Activated CD4-positive, CD25-positive, alpha-beta regulatory T cell treated with anti-CD3 and anti-CD28 coated beads, Interleukin-2, amount 50 U/mL, for 24 hours (primary cell): Measurements from ENCODE around the gene SFSWAP.
"Not testable (repeated sequence)": the region's sequence is repeated elsewhere in the genome, so short reads cannot be mapped to it uniquely, and the experiment has no call there.

Experiments
- ATAC-seq, 2 donors: fragments of 150-1000 bp; cut with Tn5 transposase; one replicate each; pipeline ENCODE4 v1.10.0; 2021; ENCODE audit warnings: mild to moderate bottlenecking in 1 of 2, moderate library complexity in 1 of 2

SFSWAP gene

GRCh38 chr12:131736446-131737149, 25.7 kb downstream of the SFSWAP start:
- ATAC-seq, result no peak

- no peak for ATAC-seq
Measured at GRCh38 chr12:131737150-131737827, 26.4 kb downstream of the SFSWAP start.

- ATAC-seq, result no peak
Measured at GRCh38 chr12:131738196-131738595, 27.3 kb downstream of the SFSWAP start.

- no peak for ATAC-seq
Measured at GRCh38 chr12:131740626-131741025, 29.7 kb downstream of the SFSWAP start.

- not testable (repeated sequence) for ATAC-seq
Measured at GRCh38 chr12:131742761-131743160, 31.9 kb downstream of the SFSWAP start.

- not testable (repeated sequence) for ATAC-seq
Measured at GRCh38 chr12:131743410-131743809, 32.5 kb downstream of the SFSWAP start.

DNA sequence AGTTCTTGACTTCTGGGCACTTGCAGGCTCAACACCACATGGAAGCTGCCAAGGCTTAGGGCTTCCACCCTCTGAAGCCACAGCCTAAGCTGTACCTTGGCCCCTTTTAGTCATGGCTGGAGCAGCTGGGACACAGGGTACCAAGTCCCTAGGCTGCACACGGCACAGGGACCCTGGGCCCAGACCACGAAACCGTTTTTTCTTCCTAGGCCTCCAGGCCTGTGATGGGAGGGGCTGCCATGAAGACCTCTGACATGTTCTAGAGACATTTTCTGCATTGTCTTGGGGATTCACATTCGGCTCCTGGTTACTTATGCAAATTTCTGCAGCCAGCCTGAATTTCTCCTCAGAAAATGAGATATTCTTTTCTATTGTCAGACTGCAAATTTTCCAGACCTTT, 33.0 kb downstream of the SFSWAP start:
- ATAC-seq, result not testable (repeated sequence)

DNA sequence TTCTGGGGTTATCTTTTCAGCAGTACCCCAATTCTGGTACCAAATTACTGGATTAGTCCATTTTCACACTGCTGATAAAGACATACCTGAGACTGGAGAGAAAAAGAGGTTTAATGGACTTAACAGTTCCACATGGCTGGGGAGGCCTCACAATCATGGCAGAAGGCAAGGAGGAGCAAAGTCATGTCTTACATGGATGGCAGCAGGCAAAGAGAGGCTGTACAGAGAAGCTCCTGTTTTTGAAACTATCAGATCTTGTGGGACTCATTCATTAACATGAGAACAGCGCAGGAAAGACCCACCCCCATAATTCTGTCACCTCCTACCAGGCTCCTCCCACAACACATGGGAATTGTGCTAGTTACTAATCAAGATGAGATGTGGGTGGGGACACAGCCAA, 33.8 kb downstream of the SFSWAP start:
- not testable (repeated sequence) for ATAC-seq

DNA sequence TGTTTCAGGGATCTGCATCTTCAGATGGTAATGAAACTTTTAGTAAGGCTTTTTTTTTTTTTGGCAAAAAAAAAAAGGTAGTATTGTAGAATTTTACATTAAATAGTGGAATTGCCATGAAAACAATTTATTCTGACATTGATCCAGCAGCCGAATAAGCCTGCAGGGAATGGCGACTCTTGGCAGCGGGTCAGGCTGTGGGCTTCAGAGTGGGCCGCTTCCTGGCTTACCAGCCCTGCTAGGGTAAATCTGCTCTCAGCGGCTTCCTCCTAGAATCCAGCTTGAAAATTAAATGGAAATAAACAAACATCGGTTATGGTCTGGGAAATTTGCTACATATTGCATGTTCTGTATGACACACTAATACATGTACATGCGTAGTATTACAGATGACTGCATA, 34.8 kb downstream of the SFSWAP start:
- no peak for ATAC-seq

- ATAC-seq, result no peak
Measured at GRCh38 chr12:131747276-131748177, 36.6 kb downstream of the SFSWAP start.

DNA sequence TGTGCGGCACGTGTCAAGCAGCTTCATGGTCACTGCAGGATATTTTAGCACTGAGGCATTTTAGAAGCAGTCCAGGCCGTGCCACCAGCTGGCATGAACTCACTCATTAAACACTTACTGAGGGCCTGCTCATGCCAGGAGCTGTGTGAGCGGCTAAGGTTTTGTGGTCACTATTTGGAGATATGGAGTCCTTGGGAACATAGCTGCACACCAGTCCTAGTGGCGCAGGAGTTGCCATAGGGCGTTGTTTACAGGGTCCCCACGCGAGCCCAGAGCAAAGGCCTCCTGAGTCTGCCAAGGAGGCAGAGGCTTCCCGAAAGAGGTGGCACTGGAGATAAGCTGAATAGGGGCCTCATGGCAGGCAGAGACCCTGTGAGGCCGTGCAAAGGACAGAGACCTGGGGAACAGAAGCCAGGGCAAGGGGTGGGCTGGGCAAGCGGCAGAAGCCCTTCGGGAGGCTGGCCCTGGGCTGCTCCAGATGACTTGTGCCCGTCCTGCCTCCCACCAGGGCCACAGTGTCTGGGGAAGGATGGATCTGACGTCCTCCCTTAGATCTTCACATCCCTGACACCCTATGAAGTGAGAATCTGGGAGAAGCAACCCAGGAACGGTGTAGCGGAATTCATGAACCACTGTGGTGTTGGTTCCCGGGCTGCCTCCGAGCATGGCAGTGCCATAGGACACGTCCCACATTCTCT, 38.9 kb downstream of the SFSWAP start:
- no peak for ATAC-seq

DNA sequence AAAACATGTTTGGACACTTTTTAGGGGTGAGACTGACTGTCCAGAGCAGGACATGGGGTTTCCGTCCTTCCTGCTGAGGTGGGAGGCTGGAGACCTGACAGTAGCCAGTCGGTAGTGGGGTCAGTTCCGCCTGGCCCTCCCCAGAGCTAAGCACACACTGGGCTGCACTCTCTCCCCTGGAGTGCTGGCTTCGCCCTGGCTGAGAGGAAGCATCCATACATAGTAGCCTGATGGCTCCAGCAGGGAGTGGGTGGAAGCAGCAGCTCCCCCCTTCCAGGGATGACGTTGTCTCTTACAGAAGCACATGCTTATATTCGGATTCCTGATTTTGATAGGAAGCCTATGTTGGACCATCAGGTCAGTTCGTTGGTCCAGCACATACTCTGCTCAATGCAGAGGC, 40.4 kb downstream of the SFSWAP start:
- no peak for ATAC-seq

- no peak for ATAC-seq
Measured at GRCh38 chr12:131752451-131752850, 41.6 kb downstream of the SFSWAP start.

DNA sequence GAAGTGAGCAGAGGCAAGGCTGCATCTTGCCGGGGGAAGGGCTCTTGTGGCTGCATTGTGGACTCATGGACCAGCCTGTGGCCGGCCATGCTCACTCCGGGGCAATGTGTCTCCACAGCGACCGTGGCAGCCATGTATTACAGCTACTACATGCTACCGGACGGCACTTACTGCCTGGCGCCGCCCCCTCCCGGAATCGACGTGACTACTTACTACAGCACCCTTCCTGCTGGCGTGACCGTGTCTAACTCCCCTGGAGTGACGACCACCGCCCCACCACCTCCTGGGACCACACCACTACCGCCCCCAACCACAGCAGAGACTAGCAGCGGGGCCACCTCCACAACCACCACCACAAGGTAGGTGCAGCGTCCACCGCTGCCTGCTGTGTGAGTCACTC, 42.1 kb downstream of the SFSWAP start:
- ATAC-seq, result no peak

- ATAC-seq, result no peak
Measured at GRCh38 chr12:131753757-131754156, 42.9 kb downstream of the SFSWAP start.

DNA sequence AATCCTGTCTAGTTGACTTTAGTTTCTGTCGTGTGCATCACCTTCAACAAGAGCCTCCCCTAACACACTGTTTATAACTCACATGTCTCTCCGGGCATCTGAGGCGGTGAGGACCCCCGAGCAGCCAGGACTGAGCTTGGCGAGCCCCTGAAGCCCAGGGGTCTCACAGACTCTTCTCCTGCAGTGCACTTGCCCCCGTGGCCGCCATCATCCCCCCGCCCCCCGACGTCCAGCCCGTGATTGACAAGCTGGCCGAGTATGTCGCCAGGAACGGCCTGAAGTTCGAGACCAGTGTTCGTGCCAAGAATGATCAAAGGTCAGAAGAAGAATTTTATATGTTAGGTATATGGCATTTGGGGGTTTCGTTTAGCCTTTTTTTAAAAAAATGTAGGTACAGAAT, 43.3 kb downstream of the SFSWAP start:
- no peak for ATAC-seq

- ATAC-seq, result peak; percentile 41 to 55
Measured at GRCh38 chr12:131755305-131756113, 44.6 kb downstream of the SFSWAP start.

DNA sequence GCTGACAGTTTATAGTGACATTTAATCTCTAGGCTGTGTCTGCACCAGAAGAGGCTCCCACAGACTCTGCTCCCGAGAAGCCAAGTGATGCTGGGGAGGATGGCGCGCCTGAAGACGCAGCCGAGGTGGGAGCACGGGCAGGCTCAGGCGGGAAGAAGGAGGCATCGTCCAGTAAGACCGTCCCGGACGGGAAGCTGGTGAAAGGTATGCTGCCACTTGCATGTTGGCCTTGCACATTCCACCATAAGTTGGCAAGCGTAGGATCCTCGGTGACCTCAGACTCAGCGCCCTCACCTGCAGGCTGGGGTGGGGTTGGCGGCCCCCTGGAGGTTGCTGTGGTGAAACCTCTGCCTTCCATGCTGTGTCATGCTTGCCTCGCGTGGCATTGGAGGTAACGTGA, 45.6 kb downstream of the SFSWAP start:
- no peak for ATAC-seq

DNA sequence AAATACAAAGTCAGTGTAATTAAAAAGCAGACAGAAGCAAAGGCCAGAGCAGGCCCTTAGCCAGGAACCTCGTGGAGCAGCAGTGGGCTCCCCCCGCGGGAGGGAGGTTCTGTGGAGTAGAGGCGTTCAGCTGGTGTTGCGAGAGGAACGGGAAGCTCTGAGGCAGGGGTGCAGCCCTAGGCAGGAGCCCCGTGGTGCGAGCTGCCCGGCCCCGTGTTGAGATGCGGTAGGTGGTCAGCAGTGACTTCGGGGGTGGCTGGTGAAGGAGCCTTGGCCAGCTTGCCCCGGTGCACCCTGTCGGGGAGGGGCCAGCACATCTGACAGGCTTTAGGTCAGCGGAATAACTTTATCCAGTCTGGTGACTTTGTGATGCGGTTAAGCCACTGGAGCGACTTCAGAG, 46.2 kb downstream of the SFSWAP start:
- ATAC-seq, result no peak

- ATAC-seq, result no peak
Measured at GRCh38 chr12:131758016-131758739, 47.3 kb downstream of the SFSWAP start.

DNA sequence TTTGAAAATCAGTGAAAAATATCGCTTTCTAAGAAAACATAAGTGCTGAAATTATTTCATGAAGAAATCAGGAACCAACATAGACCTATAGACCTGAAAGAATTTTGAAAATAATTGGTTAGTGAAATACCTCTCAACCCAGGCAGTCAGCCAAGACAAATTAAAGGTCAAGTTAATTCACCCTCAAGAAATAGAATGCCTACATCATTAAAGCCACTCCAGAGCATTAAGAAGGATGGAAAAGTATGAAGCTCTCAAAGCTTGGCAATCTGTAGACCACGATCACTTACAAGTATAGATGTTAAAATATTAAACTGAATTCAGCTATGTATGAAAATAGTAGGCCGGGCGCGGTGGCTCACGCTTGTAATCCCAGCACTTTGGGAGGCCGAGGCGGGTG, 48.3 kb downstream of the SFSWAP start:
- no peak for ATAC-seq
